Brain microvascular endothelial cell (primary cell): ENCODE measurements around the gene FYCO1.
"Not testable (repeated sequence)": the region's sequence is repeated elsewhere in the genome, so short reads cannot be mapped to it uniquely, and the experiment has no call there.

ENCODE experiments used
- DNase-seq: peaks from one replicate; pipeline ENCODE4 v3.0.0-alpha.2; 2020
- H3K27ac ChIP-seq: fragments of 250-450 bp; sonication (Bioruptor Pico); 2 replicates; pipeline ENCODE4 v1.5.1; 2020; ENCODE audit warnings: mild to moderate bottlenecking, moderate library complexity
- H3K27me3 ChIP-seq: fragments of 250-450 bp; sonication (Bioruptor Pico); replicated peaks from 2 replicates; pipeline ENCODE4 v1.5.1; 2020; ENCODE audit warnings: mild to moderate bottlenecking
- H3K36me3 ChIP-seq: fragments of 250-450 bp; sonication (Bioruptor Pico); replicated peaks from 2 replicates; pipeline ENCODE4 v1.5.1; 2020; ENCODE audit warnings: mild to moderate bottlenecking
- H3K4me3 ChIP-seq: 2 replicates; pipeline ENCODE4 v1.5.1; 2011; ENCODE audit warnings: low read depth, mild to moderate bottlenecking, control low read depth, low read length, moderate library complexity
- in situ Hi-C: cut with HindIII; loops from 2 replicates; pipeline ENCODE4 v1.10.0; 2017; ENCODE audit warnings: low sequenced_read_pairs, low pct_ligation_motif_present
- TF ChIP-seq, protein P1 (sequence below): IDR thresholded peaks from 2 replicates; pipeline ENCODE4 v1.5.1; 2011; ENCODE audit warnings: low read depth, mild to moderate bottlenecking, moderate library complexity, low read length, control low read depth, inconsistent platforms; ENCODE audit errors: missing control alignments

FYCO1 gene

DNA sequence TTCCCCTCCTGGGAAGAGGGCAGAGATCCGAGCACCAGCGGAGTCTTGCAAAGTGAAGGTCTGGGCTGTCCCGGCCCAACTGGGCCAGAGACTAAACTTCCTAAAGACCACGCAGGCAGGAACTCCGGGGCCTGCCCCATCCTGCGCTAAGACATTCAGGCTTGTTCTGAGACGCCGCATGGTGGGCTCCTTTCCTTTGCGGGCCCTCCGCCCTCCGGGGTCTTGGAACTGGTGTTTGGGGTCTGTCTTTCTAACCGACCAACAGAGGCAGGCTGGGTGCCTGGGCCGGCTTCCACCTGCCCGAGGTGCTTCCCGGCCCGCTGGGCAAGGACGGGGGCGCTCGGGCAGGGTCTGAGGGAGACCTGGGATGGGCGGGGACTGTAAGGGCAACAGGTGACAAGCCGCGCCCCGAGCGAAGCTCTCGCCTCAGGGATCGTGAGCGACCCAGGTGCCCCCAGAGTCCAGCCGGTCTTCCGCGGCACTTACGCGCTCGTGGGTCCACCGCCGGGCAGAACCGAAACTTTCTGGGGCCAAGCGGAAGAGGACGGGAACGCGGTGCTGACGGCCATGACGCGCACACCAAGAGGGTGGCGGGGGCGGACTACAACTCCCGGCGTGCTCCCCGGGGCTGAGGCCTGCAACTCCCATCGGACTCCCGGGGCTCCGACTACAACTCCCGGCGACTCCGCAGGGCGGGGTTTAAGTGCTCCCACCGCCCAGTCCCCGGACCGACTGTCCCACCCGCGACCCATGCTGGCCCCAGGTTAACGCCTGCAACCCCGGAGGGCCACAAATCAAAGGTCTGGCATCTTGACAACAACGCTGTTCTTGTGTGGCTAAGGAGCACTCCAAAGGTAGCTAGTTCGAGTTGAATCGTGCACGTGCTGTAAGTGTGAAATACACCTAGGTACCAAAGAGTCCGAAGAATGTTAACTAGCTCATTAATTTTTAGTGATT lies at the start of gene FYCO1:
Gene FYCO1, minus strand, starts transcription at position 589 of the 957 bp plus-strand sequence. CDS start 10,914 bp downstream, outside the sequence.
- TF ChIP-seq, protein P1, sequence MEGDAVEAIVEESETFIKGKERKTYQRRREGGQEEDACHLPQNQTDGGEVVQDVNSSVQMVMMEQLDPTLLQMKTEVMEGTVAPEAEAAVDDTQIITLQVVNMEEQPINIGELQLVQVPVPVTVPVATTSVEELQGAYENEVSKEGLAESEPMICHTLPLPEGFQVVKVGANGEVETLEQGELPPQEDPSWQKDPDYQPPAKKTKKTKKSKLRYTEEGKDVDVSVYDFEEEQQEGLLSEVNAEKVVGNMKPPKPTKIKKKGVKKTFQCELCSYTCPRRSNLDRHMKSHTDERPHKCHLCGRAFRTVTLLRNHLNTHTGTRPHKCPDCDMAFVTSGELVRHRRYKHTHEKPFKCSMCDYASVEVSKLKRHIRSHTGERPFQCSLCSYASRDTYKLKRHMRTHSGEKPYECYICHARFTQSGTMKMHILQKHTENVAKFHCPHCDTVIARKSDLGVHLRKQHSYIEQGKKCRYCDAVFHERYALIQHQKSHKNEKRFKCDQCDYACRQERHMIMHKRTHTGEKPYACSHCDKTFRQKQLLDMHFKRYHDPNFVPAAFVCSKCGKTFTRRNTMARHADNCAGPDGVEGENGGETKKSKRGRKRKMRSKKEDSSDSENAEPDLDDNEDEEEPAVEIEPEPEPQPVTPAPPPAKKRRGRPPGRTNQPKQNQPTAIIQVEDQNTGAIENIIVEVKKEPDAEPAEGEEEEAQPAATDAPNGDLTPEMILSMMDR = no peak
- in situ Hi-C loops = no loop called here
- no peaks in the 10 kb centered on the region for H3K36me3 ChIP-seq
- H3K27me3 ChIP-seq = no peaks in the 10 kb centered on the region
- peak within 1 kb of the TSS; percentile 15 for H3K27ac ChIP-seq
- H3K4me3 ChIP-seq = peak within 1 kb of the TSS; percentile 92
- peak; percentile 88 for DNase-seq

DNA sequence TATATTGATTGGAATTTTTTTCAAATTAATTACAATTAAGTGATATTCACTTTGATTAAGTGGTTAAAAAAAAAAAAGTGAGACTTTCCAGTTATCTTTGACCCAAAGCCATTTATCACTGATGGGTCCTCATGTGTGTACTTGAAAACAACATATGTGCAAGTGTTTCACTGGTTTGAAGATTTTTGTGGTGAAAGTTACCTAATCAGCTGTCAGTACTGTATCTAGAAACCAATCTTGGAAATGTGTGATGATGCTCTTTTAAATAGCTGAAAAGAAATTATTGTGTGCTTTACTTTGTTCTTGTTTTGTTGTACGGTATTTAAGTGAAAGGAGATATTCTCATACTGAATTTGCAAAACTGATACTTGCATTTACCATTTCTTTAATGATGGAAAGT lies 43.3 kb upstream of the FYCO1 start:
- in situ Hi-C loops = no loop called here
- TF ChIP-seq, protein P1 = no peak
- Histone ChIP-seq H3K4me3 (no peak overlapping the region), H3K36me3 (no peaks in the 10 kb centered on the region), H3K27me3 (peaks cover 2% of the 10 kb centered on the region), H3K27ac (no peak overlapping the region)
- DNase-seq = no peak

DNA sequence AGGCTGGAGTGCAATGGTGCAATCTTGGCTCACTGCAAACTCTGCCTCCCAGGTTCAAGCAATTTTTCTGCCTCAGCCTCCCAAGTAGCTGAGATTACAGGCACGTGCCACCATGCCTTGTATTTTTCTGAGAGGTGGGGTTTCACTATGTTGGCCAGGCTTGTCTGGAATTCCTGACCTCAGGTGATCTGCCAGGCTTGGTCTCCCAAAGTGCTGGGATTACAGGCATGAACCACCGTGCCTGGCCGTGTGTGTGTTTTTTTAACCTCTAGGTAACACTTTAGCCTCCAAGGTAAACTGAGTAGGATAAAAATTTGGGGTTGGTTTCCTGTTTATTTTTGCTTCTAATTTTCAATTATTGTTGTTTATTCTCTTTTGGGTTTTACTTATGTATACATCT lies 42.4 kb upstream of the FYCO1 start:
- in situ Hi-C loops, H3K36me3 ChIP-seq, H3K27me3 ChIP-seq, H3K27ac ChIP-seq, DNase-seq, H3K4me3 ChIP-seq: not testable (repeated sequence)

DNA sequence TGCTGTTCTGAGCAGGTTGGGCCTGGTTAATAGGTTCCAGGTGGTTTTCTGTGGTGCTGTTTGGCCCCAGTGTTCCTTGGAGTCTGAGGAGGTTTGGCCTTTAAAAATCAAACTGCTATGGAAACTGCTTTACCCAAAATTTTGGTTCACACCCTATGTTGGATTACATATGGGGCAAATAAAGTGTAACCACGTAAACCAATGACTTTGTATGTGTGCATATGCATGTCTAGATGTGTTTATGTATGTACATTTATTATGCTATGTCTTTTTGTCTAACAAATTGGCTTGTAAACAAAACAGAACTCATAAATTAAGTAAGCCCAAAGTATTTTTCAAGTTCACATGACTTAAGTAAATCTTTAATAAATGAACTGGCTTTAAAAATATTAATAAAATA lies 40.6 kb upstream of the FYCO1 start:
- Histone ChIP-seq H3K27ac (no peak overlapping the region), H3K4me3 (no peak overlapping the region), H3K36me3 (no peaks in the 10 kb centered on the region), H3K27me3 (peaks cover 1% of the 10 kb centered on the region)
- in situ Hi-C loops = no loop called here
- TF ChIP-seq, protein P1 = no peak
- DNase-seq = no peak

DNA sequence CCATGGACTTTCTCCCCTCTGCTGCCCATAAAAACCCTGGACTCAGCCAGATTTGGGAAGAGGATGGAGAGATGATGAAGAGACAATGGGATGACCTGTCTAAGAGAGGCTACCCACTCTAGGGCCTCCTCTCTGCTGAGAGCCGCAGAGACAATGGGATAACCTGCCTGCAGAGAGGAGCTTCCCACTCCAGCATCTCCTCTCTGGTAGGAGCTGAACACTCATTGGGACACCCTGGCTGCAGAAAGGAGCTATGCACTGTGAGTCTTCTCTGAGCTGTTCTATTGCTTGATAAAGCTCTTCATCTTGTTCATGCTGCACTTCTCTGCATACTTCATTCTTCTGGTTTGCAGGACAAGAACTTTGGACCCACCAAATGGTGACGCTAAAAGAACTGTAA lies 36.1 kb upstream of the FYCO1 start:
- H3K36me3 ChIP-seq = no peaks in the 10 kb centered on the region
- H3K27ac ChIP-seq = no peak overlapping the region
- TF ChIP-seq, protein P1 = no peak
- DNase-seq = no peak
- in situ Hi-C loops = no loop called here
- H3K4me3 ChIP-seq = no peak overlapping the region
- no peaks in the 10 kb centered on the region for H3K27me3 ChIP-seq

DNA sequence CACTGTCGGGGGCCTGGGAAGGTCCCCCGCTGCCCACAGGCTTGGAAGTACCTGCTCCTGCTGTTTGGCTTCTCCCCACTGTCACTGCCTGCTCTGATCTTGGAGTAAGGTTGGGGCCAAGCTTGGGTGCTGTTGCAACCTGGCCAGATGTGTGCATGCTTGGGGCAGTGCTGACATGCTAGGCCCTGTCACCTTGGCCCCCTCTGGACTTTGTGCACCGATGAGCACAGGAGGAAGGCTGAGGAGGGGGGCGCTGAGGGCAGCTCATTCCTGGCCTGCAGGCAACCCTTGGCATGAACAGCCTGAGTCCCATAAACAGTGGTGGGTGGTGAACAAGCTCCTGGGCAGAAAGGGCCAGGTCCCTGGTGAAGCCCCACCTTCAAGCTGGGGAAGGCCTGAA lies 35.6 kb upstream of the FYCO1 start:
- Histone ChIP-seq H3K4me3 (no peak overlapping the region), H3K27ac (no peak overlapping the region), H3K36me3 (no peaks in the 10 kb centered on the region), H3K27me3 (no peaks in the 10 kb centered on the region)
- TF ChIP-seq, protein P1 = no peak
- in situ Hi-C loops = no loop called here
- DNase-seq = no peak
